G401.6 (cell line): ENCODE results near the gene SELENOO.

ENCODE experiments used
- FAIRE-seq: peaks from 2 replicates; lab custom pipeline; 2012; peaks lifted over from hg19 to GRCh38; lab: Jason Lieb, UNC

The SELENOO gene

GRCh38 chr22:50173311-50173982 lies 27.4 kb upstream of the SELENOO start:
- FAIRE-seq = no peak

- FAIRE-seq = no peak
Measured at GRCh38 chr22:50173983-50174355, 26.8 kb upstream of the SELENOO start.

- no peak for FAIRE-seq
Measured at GRCh38 chr22:50174382-50175190, 26.2 kb upstream of the SELENOO start.

- FAIRE-seq = no peak
Measured at GRCh38 chr22:50175191-50175461, 25.7 kb upstream of the SELENOO start.

GRCh38 chr22:50175921-50176849 lies 24.6 kb upstream of the SELENOO start:
- no peak for FAIRE-seq

GRCh38 chr22:50176850-50177536 lies 23.8 kb upstream of the SELENOO start:
- no peak for FAIRE-seq

- FAIRE-seq = no peak
Measured at GRCh38 chr22:50177537-50178470, 23.0 kb upstream of the SELENOO start.

- FAIRE-seq = no peak
Measured at GRCh38 chr22:50178471-50178864, 22.3 kb upstream of the SELENOO start.

GRCh38 chr22:50178871-50179869 lies 21.6 kb upstream of the SELENOO start:
- FAIRE-seq = no peak

GRCh38 chr22:50179937-50180726 lies 20.7 kb upstream of the SELENOO start:
- FAIRE-seq = no peak

GRCh38 chr22:50180727-50181521 lies 19.9 kb upstream of the SELENOO start:
- FAIRE-seq = no peak

- no peak for FAIRE-seq
Measured at GRCh38 chr22:50182176-50183081, 18.4 kb upstream of the SELENOO start.

- FAIRE-seq = no peak
Measured at GRCh38 chr22:50183141-50183971, 17.5 kb upstream of the SELENOO start.

GRCh38 chr22:50184004-50184901 lies 16.6 kb upstream of the SELENOO start:
- no peak for FAIRE-seq

GRCh38 chr22:50184902-50185374 lies 15.9 kb upstream of the SELENOO start:
- FAIRE-seq = no peak
